ENCODE data around the gene PTH1R. TPM values are rescaled to one million over a fixed set of nuclear protein-coding genes. Genes with fewer than 3 reads are reported as not detected.

The PTH1R gene
- total RNA-seq, 1 experiment from 2014 or later: 1.0 TPM

DNA sequence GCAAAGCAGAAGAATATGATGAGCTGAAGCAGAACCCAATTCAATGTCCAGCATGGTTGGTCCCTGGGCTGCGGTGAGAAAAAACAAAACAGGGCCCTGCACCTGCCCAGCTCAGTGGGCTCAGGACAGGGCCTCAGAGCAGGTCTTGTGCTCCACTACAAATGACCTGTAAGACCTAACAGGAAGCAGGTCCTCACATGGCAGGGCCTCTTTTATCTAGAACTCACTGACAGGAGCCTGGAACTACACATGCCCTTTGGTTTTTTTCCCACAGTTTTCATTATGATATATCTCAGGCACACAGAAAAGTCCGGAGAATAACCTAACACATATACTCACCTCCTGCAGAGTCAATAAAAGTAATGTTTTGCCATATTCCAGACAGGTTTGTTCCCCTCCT lies 60.6 kb downstream of the PTH1R start:
- H2BK120ac ChIP-seq (ENCODE audit: low read depth, low read length, poor library complexity, severe bottlenecking): no peak overlapping the region
- peaks cover 8% of the 10 kb centered on the region; the same call in 1 of the 2 replicates for H3K4me1 ChIP-seq (ENCODE audit: insufficient read depth, low read length)
- H3K79me2 ChIP-seq (ENCODE audit: insufficient read depth, low read length): peaks cover 6% of the 10 kb centered on the region; the same call in 1 of the 2 replicates
- no peak overlapping the region for H4K8ac ChIP-seq (replicated peaks; ENCODE audit: insufficient read length, low read depth, low read length)
- H3K14ac ChIP-seq (ENCODE audit: insufficient read depth, low read length): no peak overlapping the region; the same call in 1 of the 2 replicates
- H3K27ac ChIP-seq (ENCODE audit: insufficient read length, low read depth, low read length): no peak overlapping the region
- no peaks in the 10 kb centered on the region for H3K27me3 Mint-ChIP-seq (ENCODE audit: low read depth)
- H2BK15ac ChIP-seq (ENCODE audit: low read depth, low read length): no peak overlapping the region
- peaks cover 6% of the 10 kb centered on the region for H3K79me1 ChIP-seq (ENCODE audit: insufficient read depth, low read depth, low read length, poor library complexity, severe bottlenecking)
- peaks cover 20 to 41% (median 40%) of the 10 kb centered on the region in 3 experiments; a peak in 6 of 7 replicates for H3K36me3 Mint-ChIP-seq (ENCODE audit: insufficient read depth in 1 of 3, low read depth in 3 of 3)
- TF ChIP-seq, protein P1, sequence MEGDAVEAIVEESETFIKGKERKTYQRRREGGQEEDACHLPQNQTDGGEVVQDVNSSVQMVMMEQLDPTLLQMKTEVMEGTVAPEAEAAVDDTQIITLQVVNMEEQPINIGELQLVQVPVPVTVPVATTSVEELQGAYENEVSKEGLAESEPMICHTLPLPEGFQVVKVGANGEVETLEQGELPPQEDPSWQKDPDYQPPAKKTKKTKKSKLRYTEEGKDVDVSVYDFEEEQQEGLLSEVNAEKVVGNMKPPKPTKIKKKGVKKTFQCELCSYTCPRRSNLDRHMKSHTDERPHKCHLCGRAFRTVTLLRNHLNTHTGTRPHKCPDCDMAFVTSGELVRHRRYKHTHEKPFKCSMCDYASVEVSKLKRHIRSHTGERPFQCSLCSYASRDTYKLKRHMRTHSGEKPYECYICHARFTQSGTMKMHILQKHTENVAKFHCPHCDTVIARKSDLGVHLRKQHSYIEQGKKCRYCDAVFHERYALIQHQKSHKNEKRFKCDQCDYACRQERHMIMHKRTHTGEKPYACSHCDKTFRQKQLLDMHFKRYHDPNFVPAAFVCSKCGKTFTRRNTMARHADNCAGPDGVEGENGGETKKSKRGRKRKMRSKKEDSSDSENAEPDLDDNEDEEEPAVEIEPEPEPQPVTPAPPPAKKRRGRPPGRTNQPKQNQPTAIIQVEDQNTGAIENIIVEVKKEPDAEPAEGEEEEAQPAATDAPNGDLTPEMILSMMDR (conservative IDR thresholded peaks at IDR 0.05): no peak
- H2BK20ac ChIP-seq (ENCODE audit: low read depth, low read length, poor library complexity, severe bottlenecking): no peak overlapping the region
- peak overlapping the region in 1 of 3 experiments; percentile 34; a peak in 1 of 7 replicates for H3K27ac Mint-ChIP-seq
- no peak overlapping the region for H3T11ph ChIP-seq (ENCODE audit: low read length)
- H3K9me3 ChIP-seq (ENCODE audit: control insufficient read depth, low read depth, low read length): no peaks in the 10 kb centered on the region
- H3K9me3 Mint-ChIP-seq: no peaks in the 10 kb centered on the region
- no peak overlapping the region for H2BK12ac ChIP-seq (ENCODE audit: insufficient read length, low read depth, low read length)
- WGBS (ENCODE audit: extremely low coverage, insufficient read length, low lambda C conversion rate): no CpG with 5 or more reads among the region's 2 CpGs
- H2AFZ ChIP-seq (ENCODE audit: low read length): no peak overlapping the region
- H4K91ac ChIP-seq (ENCODE audit: insufficient read length, low read depth, low read length): no peak overlapping the region
- H3K18ac ChIP-seq (ENCODE audit: insufficient read length, low read depth, low read length): no peak overlapping the region
- H3K56ac ChIP-seq (ENCODE audit: insufficient read length, low read depth, low read length): no peak overlapping the region
- peaks cover 31 to 32% of the 10 kb centered on the region in 2 experiments for H3K4me1 Mint-ChIP-seq
- H4K5ac ChIP-seq (ENCODE audit: insufficient read length, low read depth, low read length): no peak overlapping the region
- no peak overlapping the region for H2AK5ac ChIP-seq (ENCODE audit: insufficient read length, low read length)
- no peak for DNase-seq
- H3K23me2 ChIP-seq (ENCODE audit: insufficient read length, low read depth, low read length, poor library complexity, severe bottlenecking): no peaks in the 10 kb centered on the region
- H2BK5ac ChIP-seq (ENCODE audit: insufficient read length, low read length): no peak overlapping the region
- no peaks in the 10 kb centered on the region for H3K27me3 ChIP-seq (ENCODE audit: insufficient read depth, low read length)
- H3K4me2 ChIP-seq (ENCODE audit: insufficient read depth, insufficient read length, low read length): no peak overlapping the region
- no peak overlapping the region for H3K9ac ChIP-seq (ENCODE audit: extremely low read depth, insufficient read length, low read length)
- H3K4me3 Mint-ChIP-seq: no peak overlapping the region
- no peaks in the 10 kb centered on the region for H4K20me1 ChIP-seq (ENCODE audit: control insufficient read depth, insufficient read depth, insufficient read length)
- no peak overlapping the region for H3K23ac ChIP-seq (ENCODE audit: insufficient read length, low read depth, low read length)
- no peak overlapping the region for H3K4ac ChIP-seq (ENCODE audit: low read depth, low read length)

Measured in H9 (cell line).